AG09309 (cell line): ENCODE data around the gene NREP.

Experiments
- DNase-seq: peaks from one replicate; pipeline ENCODE4 v3.0.0-alpha.2; 2010; ENCODE audit warnings: low read depth
- H3K4me3 ChIP-seq: 2 replicates; pipeline ENCODE4 v1.5.1; 2011; ENCODE audit warnings: mild to moderate bottlenecking, low read depth, low read length, moderate library complexity; ENCODE audit not compliant: control insufficient read depth
- TF ChIP-seq, protein P1 (sequence below): IDR thresholded peaks from 2 replicates; pipeline ENCODE4 v1.5.1; 2011; ENCODE audit warnings: mild to moderate bottlenecking, low read depth, low read length, inconsistent platforms; ENCODE audit not compliant: insufficient read depth, control insufficient read depth; ENCODE audit errors: missing control alignments

The NREP gene

DNA sequence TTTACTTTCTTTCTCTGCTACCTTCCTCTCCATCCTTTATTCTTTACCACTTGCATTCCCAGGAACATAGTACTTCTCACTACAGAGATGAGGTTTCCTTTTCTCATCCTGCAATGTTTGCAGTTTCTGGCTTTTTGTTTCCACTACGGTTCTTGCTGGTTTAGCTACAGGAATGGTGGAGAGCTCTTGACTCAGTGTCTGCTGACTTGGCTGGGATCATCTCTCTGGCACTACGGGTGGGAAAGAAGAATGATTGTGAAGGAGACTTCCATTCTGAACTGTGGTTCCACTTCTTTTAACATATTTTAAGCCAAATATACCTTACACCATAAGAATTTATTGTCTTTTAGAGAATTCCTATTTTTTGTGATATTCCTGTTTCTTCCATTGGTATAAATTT, 65.1 kb downstream of the NREP start:
- H3K4me3 ChIP-seq = no peak overlapping the region
- TF ChIP-seq, protein P1, sequence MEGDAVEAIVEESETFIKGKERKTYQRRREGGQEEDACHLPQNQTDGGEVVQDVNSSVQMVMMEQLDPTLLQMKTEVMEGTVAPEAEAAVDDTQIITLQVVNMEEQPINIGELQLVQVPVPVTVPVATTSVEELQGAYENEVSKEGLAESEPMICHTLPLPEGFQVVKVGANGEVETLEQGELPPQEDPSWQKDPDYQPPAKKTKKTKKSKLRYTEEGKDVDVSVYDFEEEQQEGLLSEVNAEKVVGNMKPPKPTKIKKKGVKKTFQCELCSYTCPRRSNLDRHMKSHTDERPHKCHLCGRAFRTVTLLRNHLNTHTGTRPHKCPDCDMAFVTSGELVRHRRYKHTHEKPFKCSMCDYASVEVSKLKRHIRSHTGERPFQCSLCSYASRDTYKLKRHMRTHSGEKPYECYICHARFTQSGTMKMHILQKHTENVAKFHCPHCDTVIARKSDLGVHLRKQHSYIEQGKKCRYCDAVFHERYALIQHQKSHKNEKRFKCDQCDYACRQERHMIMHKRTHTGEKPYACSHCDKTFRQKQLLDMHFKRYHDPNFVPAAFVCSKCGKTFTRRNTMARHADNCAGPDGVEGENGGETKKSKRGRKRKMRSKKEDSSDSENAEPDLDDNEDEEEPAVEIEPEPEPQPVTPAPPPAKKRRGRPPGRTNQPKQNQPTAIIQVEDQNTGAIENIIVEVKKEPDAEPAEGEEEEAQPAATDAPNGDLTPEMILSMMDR = no peak
- DNase-seq = no peak

DNA sequence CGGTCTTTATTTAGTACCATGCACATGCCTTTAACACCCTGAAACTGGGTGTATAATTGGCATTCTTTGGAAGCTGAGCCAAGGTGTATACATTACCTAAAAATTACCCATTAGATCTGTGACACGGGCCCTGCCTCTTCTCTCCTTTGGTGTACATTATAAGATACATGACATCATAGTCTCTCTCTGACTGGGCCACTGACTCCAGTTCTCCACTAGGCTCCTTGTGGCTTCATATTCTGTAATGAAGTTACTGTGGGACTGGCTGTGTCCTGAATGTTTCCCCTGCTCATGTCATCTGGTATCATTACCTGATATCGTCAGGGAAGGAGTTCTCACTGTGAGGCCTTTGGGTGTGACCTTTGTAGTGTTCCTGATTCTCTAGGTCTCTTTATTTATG, 65.5 kb downstream of the NREP start:
- no peak overlapping the region for H3K4me3 ChIP-seq
- DNase-seq = no peak
- TF ChIP-seq, protein P1 = no peak

DNA sequence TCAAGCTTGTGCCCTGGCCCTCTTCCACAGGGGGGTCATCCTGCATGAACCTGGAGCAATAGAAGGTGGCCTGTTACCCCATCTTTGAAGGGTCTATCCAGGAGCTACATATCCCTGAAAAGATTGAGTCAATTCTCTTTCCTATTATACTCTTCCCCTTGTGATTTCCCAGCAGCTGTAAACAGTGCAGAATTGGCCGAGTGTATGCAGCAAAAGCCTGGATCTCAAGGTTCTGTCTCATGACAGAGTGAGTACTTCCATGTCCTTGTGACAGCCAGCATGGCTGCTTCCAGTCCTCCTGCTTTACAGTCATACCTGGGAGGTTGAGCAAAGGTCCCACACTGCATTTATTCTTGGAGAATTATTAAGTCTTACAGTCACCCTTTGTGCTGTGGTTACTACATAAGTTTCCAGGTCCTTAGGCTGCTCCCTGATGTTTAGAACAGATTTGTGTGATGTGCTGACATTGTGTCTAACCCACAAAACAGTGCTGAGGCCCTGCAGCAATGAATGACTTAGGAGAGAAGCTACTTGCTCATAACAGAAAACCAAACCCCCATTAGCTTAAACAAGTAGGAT, 67.5 kb downstream of the NREP start:
- TF ChIP-seq, protein P1 = no peak
- no peak overlapping the region for H3K4me3 ChIP-seq
- DNase-seq = no peak

DNA sequence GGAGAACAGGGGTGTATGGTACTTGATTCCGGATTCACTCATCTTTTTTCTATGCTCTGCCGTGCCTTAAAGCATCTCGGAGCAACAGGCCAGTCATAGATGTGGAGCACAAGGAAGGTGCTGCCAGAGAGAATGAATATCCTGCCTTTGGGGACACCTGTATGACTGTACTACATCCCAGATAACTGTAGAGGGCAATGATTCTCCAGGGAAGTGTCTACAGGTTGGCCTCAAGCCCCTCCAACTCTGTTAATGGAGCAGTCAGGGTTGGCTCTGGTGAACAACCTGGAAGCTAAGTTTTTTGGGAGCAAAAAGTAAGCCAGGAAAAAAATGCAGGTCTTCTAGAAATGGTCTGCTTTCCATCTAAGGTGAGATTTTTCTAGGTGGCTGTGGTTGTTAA, 71.0 kb downstream of the NREP start:
- TF ChIP-seq, protein P1 = no peak
- H3K4me3 ChIP-seq = no peak overlapping the region
- DNase-seq = no peak

DNA sequence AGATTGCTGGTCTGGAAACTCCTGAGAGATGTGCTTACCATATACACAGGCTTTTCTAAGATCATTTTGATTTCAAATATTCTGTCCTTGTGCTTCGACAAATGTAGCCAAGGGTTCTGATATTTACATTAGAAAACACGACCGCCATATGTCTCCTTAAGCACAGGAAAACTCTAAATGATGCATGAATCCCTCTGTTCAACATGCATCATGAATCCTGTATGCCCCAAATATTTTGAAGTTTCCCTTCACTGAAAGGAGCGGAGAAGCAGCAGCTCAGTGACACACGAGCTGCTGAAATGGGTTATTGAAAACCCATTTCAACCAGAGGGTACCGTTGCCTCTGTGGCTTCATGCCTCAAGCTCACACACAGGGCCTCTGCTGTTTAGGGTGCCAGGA, 74.4 kb downstream of the NREP start:
- H3K4me3 ChIP-seq = no peak overlapping the region
- no peak for DNase-seq

DNA sequence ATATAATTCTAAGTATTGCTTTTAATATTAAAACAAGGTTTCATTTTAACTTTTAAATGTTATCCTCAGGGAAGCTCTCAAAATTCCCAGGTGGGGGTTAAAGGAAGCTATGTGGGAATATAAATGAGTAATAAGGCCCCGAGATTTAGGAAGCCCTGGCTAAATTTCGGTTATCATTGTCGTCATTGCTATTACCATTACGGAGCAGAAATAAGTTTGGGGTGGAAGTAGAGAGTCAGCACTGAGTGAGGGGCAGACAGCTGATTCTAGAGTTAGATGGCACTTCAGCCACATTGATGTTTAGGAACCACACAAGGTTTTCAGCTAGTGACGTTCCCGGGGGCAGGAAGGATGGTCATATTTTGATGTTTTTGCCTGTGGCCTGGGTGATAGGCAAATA, 74.9 kb downstream of the NREP start:
- no peak overlapping the region for H3K4me3 ChIP-seq
- no peak for DNase-seq
- TF ChIP-seq, protein P1 = no peak

More for the DNA sequence above, 74.4 kb downstream of the NREP start:
- TF ChIP-seq, protein P1 = no peak
